GM23338 (cell line): ENCODE data around the gene ANKRD37. TPM values are rescaled to one million over a fixed set of nuclear protein-coding genes. Genes with fewer than 3 reads are reported as not detected.

Experiments used
- ATAC-seq: fragments of 200-7000 bp; cut with Tn5 transposase; 3 replicates; pipeline ENCODE4 v1.9.1; 2020
- DNase-seq: peaks from one replicate; pipeline ENCODE4 v3.0.0-alpha.2; 2015; ENCODE audit warnings: low spot score
- H2AFZ ChIP-seq: fragments of 200-600 bp; sonication (generic); 2 replicates; pipeline ENCODE4 v1.8.0; 2016; ENCODE audit warnings: antibody characterized with exemption, mild to moderate bottlenecking, moderate library complexity
- H3F3A ChIP-seq: fragments of 200-600 bp; sonication (generic); replicated peaks from 2 replicates; pipeline ENCODE4 v1.8.0; 2017; ENCODE audit warnings: antibody characterized with exemption, mixed run types, low read depth
- H3K27ac ChIP-seq: fragments of 200-600 bp; sonication (generic); 2 replicates; pipeline ENCODE4 v1.6.1; 2016; ENCODE audit warnings: low read depth
- H3K27me3 ChIP-seq: fragments of 200-600 bp; sonication (generic); 2 replicates; pipeline ENCODE4 v1.8.0; 2016; ENCODE audit warnings: mild to moderate bottlenecking, mixed run types, moderate library complexity; ENCODE audit not compliant: insufficient read depth
- H3K36me3 ChIP-seq: fragments of 200-600 bp; sonication (generic); 2 replicates; pipeline ENCODE4 v1.8.0; 2016; ENCODE audit warnings: mild to moderate bottlenecking; ENCODE audit not compliant: insufficient read depth
- H3K4me1 ChIP-seq: fragments of 200-600 bp; sonication (generic); 2 replicates; pipeline ENCODE4 v1.8.0; 2016; ENCODE audit warnings: mild to moderate bottlenecking, moderate library complexity; ENCODE audit not compliant: insufficient read depth
- H3K4me2 ChIP-seq: fragments of 200-600 bp; sonication (generic); 2 replicates; pipeline ENCODE4 v1.7.1; 2017; ENCODE audit warnings: mixed run types
- H3K4me3 ChIP-seq: fragments of 200-600 bp; sonication (generic); 2 replicates; pipeline ENCODE4 v1.6.1; 2016; ENCODE audit warnings: mixed run types
- H3K79me2 ChIP-seq: fragments of 200-600 bp; sonication (generic); replicated peaks from 2 replicates; pipeline ENCODE4 v1.8.0; 2017; ENCODE audit warnings: mild to moderate bottlenecking; ENCODE audit not compliant: insufficient read depth
- H3K9me2 ChIP-seq: fragments of 200-600 bp; sonication (generic); 2 replicates; pipeline ENCODE4 v1.8.0; 2017; ENCODE audit not compliant: insufficient read depth
- H4K20me1 ChIP-seq: fragments of 200-600 bp; sonication (generic); replicated peaks from 2 replicates; pipeline ENCODE4 v1.8.0; 2017; ENCODE audit warnings: mild to moderate bottlenecking; ENCODE audit not compliant: insufficient read depth
- H3K27ac Mint-ChIP-seq: 2 replicates; pipeline ENCODE4 v1.8.0; 2020; ENCODE audit warnings: inconsistent platforms, mild to moderate bottlenecking, moderate library complexity, mixed read lengths
- H3K27me3 Mint-ChIP-seq: 3 replicates; pipeline ENCODE4 v1.8.0; 2022; ENCODE audit warnings: low read depth, mild to moderate bottlenecking, moderate library complexity, mixed read lengths, inconsistent platforms; ENCODE audit not compliant: insufficient read depth, poor library complexity
- H3K36me3 Mint-ChIP-seq: 3 replicates; pipeline ENCODE4 v1.8.0; 2021; ENCODE audit warnings: low read depth, mild to moderate bottlenecking, inconsistent platforms, moderate library complexity, mixed read lengths
- H3K4me1 Mint-ChIP-seq: 3 replicates; pipeline ENCODE4 v1.8.0; 2020; ENCODE audit warnings: mild to moderate bottlenecking, inconsistent platforms, mixed read lengths
- H3K4me3 Mint-ChIP-seq: 3 replicates; pipeline ENCODE4 v1.8.0; 2021; ENCODE audit warnings: moderate library complexity, mild to moderate bottlenecking, inconsistent platforms, mixed read lengths
- H3K9me3 Mint-ChIP-seq: 3 replicates; pipeline ENCODE4 v1.8.0; 2020; ENCODE audit warnings: moderate library complexity, mild to moderate bottlenecking, inconsistent platforms, mixed read lengths
- CREB1 ChIP-seq: fragments of 250-450 bp; sonication (Bioruptor Pico); IDR thresholded peaks from 2 replicates; pipeline ENCODE4 v1.5.0; 2020; ENCODE audit warnings: low read depth, mild to moderate bottlenecking, moderate library complexity
- CTCF ChIP-seq, 2 experiments: fragments of 200-600 bp in 1 of 2; sonication (generic) in 1 of 2; conservative IDR thresholded peaks; 2 replicates each; pipeline versions ENCODE4 v1.5.1 to v1.6.1; 2016 to 2017; ENCODE audit warnings: antibody characterized with exemption in 2 of 2, low read depth in 2 of 2, mild to moderate bottlenecking in 2 of 2, moderate library complexity in 1 of 2
- ETS1 ChIP-seq: IDR thresholded peaks from 2 replicates; pipeline ENCODE4 v1.6.1; 2016; ENCODE audit warnings: antibody characterized with exemption
- EZH2 ChIP-seq: fragments of 200-600 bp; sonication (generic); IDR thresholded peaks from one replicate; pipeline ENCODE4 v1.8.0; 2017; ENCODE audit warnings: antibody characterized with exemption, mild to moderate bottlenecking, low read depth; ENCODE audit not compliant: unreplicated experiment
- EZH2phosphoT487 ChIP-seq: fragments of 200-600 bp; sonication (generic); IDR thresholded peaks from one replicate; pipeline ENCODE4 v1.8.1; 2018; ENCODE audit warnings: antibody characterized with exemption; ENCODE audit not compliant: unreplicated experiment
- JUNB ChIP-seq: IDR thresholded peaks from one replicate; pipeline ENCODE4 v1.6.1; 2016; ENCODE audit warnings: antibody characterized with exemption; ENCODE audit not compliant: unreplicated experiment
- NANOG ChIP-seq: IDR thresholded peaks from 2 replicates; pipeline ENCODE4 v1.6.1; 2016; ENCODE audit warnings: antibody characterized with exemption, borderline replicate concordance
- POLR2AphosphoS5 ChIP-seq: IDR thresholded peaks from 2 replicates; pipeline ENCODE4 v1.6.1; 2016; ENCODE audit warnings: antibody characterized with exemption, low read depth
- REST ChIP-seq: IDR thresholded peaks from one replicate; pipeline ENCODE4 v1.6.1; 2018; ENCODE audit warnings: antibody characterized with exemption; ENCODE audit not compliant: unreplicated experiment
- STAT1 ChIP-seq: IDR thresholded peaks from one replicate; pipeline ENCODE4 v1.6.1; 2016; ENCODE audit warnings: antibody characterized with exemption; ENCODE audit not compliant: unreplicated experiment
- ZNF114 ChIP-seq: fragments of 250-450 bp; sonication (Bioruptor Pico); IDR thresholded peaks from 2 replicates; pipeline ENCODE4 v1.5.0; 2020; ENCODE audit warnings: mild to moderate bottlenecking, moderate library complexity
- ZNF331 ChIP-seq: fragments of 250-450 bp; sonication (Bioruptor Pico); IDR thresholded peaks from 2 replicates; pipeline ENCODE4 v1.5.0; 2020; ENCODE audit warnings: low read depth, mild to moderate bottlenecking, moderate library complexity
- ZNF462 ChIP-seq: fragments of 250-450 bp; sonication (Bioruptor Pico); IDR thresholded peaks from 2 replicates; pipeline ENCODE4 v1.5.0; 2020; ENCODE audit warnings: mild to moderate bottlenecking, moderate library complexity
- polyA plus RNA-seq: library from polyadenylated mRNA; unstranded; fragments of >200 nt; fragmentation: Nextera tagmentation; extraction: Ambion mirVana; gene quantifications from 2 replicates; pipeline ENCODE4 v1.2.1, GENCODE V29; 2016
- total RNA-seq: library from RNA; depleted of rRNA; stranded (reverse); fragments of >200 nt; shearing (Covaris generic); gene quantifications from 2 replicates; pipeline ENCODE4 v1.2.3, GENCODE V29; 2014

Gene ANKRD37
- total and polyA plus RNA-seq, 2 experiments from 2014 or later = 1.8 to 4.9 TPM

- H3K36me3 Mint-ChIP-seq = peaks cover 3% of the 10 kb centered on the region; the same call in 1 of the 3 replicates
- H3K27ac Mint-ChIP-seq = no peak overlapping the region
Observed at GRCh38 chr4:185357211-185357610, 39.4 kb upstream of the ANKRD37 start.

More at GRCh38 chr4:185357211-185357610, 39.4 kb upstream of the ANKRD37 start:
- no peak overlapping the region; the same call in 1 of the 2 replicates for H3K27ac ChIP-seq
- DNase-seq (no peak), ATAC-seq (no peak)
- no peaks in the 10 kb centered on the region for H3K9me2 ChIP-seq
- no peaks in the 10 kb centered on the region for H3F3A ChIP-seq
- Mint-ChIP-seq H3K4me3 (no peak overlapping the region), H3K4me1 (peaks cover 11% of the 10 kb centered on the region), H3K9me3 (no peaks in the 10 kb centered on the region), H3K27me3 (no peaks in the 10 kb centered on the region)
- peaks cover 6% of the 10 kb centered on the region; the same call in 1 of the 2 replicates for H3K4me1 ChIP-seq
- H2AFZ ChIP-seq = no peak overlapping the region
- TF ChIP-seq STAT1 = no peak
- TF ChIP-seq ETS1 = no peak
- TF ChIP-seq ZNF462 (CRISPR knock-in tag) = no peak
- TF ChIP-seq POLR2AphosphoS5 = no peak
- TF ChIP-seq JUNB = no peak
- no peak for TF ChIP-seq EZH2phosphoT487
- no peak for TF ChIP-seq REST
- TF ChIP-seq ZNF114 = no peak
- no peak for TF ChIP-seq ZNF331 (CRISPR knock-in tag)
- TF ChIP-seq EZH2 = no peak
- no peak for TF ChIP-seq CTCF (conservative IDR thresholded peaks at IDR 0.05; ENCODE audit: low read depth in 2 of 2)
- no peak for TF ChIP-seq CREB1
- TF ChIP-seq NANOG = no peak
- H4K20me1 ChIP-seq = no peaks in the 10 kb centered on the region
- no peaks in the 10 kb centered on the region for H3K36me3 ChIP-seq
- no peak overlapping the region for H3K4me2 ChIP-seq
- H3K4me3 ChIP-seq = no peak overlapping the region
- no peaks in the 10 kb centered on the region for H3K27me3 ChIP-seq
- H3K79me2 ChIP-seq = no peaks in the 10 kb centered on the region
